GM23338 (cell line): ENCODE results near the gene MTHFR.

Source experiments
- CREB1 ChIP-seq: fragments of 250-450 bp; sonication (Bioruptor Pico); IDR thresholded peaks from 2 replicates; pipeline ENCODE4 v1.5.0; 2020; ENCODE audit warnings: low read depth, mild to moderate bottlenecking, moderate library complexity
- EZH2 ChIP-seq: fragments of 200-600 bp; sonication (generic); IDR thresholded peaks from one replicate; pipeline ENCODE4 v1.8.0; 2017; ENCODE audit warnings: antibody characterized with exemption, mild to moderate bottlenecking, low read depth; ENCODE audit not compliant: unreplicated experiment
- JUNB ChIP-seq: IDR thresholded peaks from one replicate; pipeline ENCODE4 v1.6.1; 2016; ENCODE audit warnings: antibody characterized with exemption; ENCODE audit not compliant: unreplicated experiment
- TF ChIP-seq, protein P1 (sequence below), 2 experiments: fragments of 200-600 bp in 1 of 2; sonication (generic) in 1 of 2; conservative IDR thresholded peaks; 2 replicates each; pipeline versions ENCODE4 v1.5.1 to v1.6.1; 2016 to 2017; ENCODE audit warnings: antibody characterized with exemption in 2 of 2, low read depth in 2 of 2, mild to moderate bottlenecking in 2 of 2, moderate library complexity in 1 of 2
- TF ChIP-seq, protein P2 (sequence below): IDR thresholded peaks from one replicate; pipeline ENCODE4 v1.6.1; 2018; ENCODE audit warnings: antibody characterized with exemption; ENCODE audit not compliant: unreplicated experiment

DNA sequence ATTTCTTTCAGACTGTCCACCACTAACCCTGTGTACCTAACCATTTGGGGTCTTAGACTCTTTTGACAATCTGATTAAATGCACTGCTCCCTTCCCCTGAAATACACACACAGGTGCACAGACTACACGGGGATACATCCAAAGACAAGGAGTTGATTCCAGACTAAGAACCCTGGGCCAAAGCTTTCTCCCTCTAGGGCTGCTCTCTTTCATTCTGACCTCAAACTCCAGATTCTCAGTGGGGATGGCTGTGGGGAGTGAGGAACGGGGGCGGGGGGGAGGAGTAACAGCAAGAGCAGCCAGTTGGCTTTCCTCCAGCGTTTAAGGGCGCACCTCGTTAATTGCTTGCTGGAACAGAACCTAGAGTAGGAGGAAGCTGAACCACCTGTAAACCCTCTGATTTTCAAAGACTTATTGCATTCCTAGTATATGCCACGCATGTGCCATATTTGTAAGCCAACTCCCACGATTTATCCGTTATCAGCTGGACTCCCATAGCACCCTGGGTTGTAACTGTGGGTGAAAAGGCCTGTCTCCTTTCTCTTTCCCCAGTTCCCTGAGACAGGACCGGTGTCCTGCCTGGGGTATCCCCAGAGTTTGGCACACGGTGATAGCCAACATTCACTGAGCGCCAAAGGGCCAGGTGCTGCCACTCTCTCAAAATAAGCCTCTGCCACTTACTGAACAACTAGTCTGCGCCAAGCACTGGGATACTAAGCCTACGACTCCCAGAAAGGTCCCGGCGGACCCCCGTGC is 920 bp downstream of the MTHFR start:
- TF ChIP-seq JUNB: no peak
- TF ChIP-seq EZH2: no peak
- TF ChIP-seq, protein P1, sequence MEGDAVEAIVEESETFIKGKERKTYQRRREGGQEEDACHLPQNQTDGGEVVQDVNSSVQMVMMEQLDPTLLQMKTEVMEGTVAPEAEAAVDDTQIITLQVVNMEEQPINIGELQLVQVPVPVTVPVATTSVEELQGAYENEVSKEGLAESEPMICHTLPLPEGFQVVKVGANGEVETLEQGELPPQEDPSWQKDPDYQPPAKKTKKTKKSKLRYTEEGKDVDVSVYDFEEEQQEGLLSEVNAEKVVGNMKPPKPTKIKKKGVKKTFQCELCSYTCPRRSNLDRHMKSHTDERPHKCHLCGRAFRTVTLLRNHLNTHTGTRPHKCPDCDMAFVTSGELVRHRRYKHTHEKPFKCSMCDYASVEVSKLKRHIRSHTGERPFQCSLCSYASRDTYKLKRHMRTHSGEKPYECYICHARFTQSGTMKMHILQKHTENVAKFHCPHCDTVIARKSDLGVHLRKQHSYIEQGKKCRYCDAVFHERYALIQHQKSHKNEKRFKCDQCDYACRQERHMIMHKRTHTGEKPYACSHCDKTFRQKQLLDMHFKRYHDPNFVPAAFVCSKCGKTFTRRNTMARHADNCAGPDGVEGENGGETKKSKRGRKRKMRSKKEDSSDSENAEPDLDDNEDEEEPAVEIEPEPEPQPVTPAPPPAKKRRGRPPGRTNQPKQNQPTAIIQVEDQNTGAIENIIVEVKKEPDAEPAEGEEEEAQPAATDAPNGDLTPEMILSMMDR (conservative IDR thresholded peaks at IDR 0.05; ENCODE audit: low read depth in 2 of 2): no peak
- TF ChIP-seq, protein P2, sequence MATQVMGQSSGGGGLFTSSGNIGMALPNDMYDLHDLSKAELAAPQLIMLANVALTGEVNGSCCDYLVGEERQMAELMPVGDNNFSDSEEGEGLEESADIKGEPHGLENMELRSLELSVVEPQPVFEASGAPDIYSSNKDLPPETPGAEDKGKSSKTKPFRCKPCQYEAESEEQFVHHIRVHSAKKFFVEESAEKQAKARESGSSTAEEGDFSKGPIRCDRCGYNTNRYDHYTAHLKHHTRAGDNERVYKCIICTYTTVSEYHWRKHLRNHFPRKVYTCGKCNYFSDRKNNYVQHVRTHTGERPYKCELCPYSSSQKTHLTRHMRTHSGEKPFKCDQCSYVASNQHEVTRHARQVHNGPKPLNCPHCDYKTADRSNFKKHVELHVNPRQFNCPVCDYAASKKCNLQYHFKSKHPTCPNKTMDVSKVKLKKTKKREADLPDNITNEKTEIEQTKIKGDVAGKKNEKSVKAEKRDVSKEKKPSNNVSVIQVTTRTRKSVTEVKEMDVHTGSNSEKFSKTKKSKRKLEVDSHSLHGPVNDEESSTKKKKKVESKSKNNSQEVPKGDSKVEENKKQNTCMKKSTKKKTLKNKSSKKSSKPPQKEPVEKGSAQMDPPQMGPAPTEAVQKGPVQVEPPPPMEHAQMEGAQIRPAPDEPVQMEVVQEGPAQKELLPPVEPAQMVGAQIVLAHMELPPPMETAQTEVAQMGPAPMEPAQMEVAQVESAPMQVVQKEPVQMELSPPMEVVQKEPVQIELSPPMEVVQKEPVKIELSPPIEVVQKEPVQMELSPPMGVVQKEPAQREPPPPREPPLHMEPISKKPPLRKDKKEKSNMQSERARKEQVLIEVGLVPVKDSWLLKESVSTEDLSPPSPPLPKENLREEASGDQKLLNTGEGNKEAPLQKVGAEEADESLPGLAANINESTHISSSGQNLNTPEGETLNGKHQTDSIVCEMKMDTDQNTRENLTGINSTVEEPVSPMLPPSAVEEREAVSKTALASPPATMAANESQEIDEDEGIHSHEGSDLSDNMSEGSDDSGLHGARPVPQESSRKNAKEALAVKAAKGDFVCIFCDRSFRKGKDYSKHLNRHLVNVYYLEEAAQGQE: no peak
- TF ChIP-seq CREB1: no peak
